Stomach (tissue), 9 donors: ENCODE results near the gene C17orf67. TPM values are rescaled to one million over a fixed set of nuclear protein-coding genes. Genes with fewer than 3 reads are reported as not detected.

ENCODE experiments used
- DNase-seq, 2 donors: peaks; one replicate each; pipeline versions ENCODE4 v3.0.0 to v3.0.0-alpha.2; 2013 to 2019
- H3K27ac ChIP-seq, 5 donors: fragments of 200-600 bp in 4 of 5; sonication (generic) in 4 of 5; one replicate each; pipeline ENCODE4 v1.5.1; 2013 to 2019; ENCODE audit warnings: mild to moderate bottlenecking in 1 of 5, moderate library complexity in 1 of 5
- H3K27me3 ChIP-seq, 3 donors: fragments of 200-600 bp; sonication (generic); one replicate each; pipeline ENCODE4 v1.5.1; 2017 to 2019; ENCODE audit warnings: mixed run types in 1 of 3
- H3K36me3 ChIP-seq, 4 donors: fragments of 200-600 bp; sonication (generic); 1 replicate in 3 of 4; 2 replicates in 1 of 4; pipeline ENCODE4 v1.5.1; 2016 to 2019
- H3K4me1 ChIP-seq, 4 donors: fragments of 200-600 bp; sonication (generic); one replicate each; pipeline ENCODE4 v1.5.1; 2016 to 2019
- H3K4me3 ChIP-seq, 4 donors: fragments of 200-600 bp; sonication (generic) in 3 of 4; one replicate each; pipeline ENCODE4 v1.5.1; 2016 to 2019; ENCODE audit warnings: mild to moderate bottlenecking in 1 of 4
- H3K9me3 ChIP-seq, 4 donors: fragments of 200-600 bp; sonication (generic); one replicate each; pipeline ENCODE4 v1.5.1; 2016 to 2019
- CTCF ChIP-seq, 7 experiments: fragments of 450-650 bp in 4 of 7; fragments of 200-600 bp in 3 of 7; sonication (generic) in 3 of 7; IDR thresholded peaks; one replicate each; pipeline ENCODE4 v1.5.1; 2016 to 2019; ENCODE audit warnings: antibody characterized with exemption in 7 of 7, control low read depth in 2 of 7, mild to moderate bottlenecking in 1 of 7
- EP300 ChIP-seq: sonication (generic); formaldehyde crosslinking; IDR thresholded peaks from one replicate; pipeline ENCODE4 v1.6.1; 2017; ENCODE audit warnings: antibody characterized with exemption
- POLR2A ChIP-seq, 4 donors: fragments of 450-650 bp; IDR thresholded peaks; one replicate each; pipeline ENCODE4 v1.6.1; 2016; ENCODE audit warnings: antibody characterized with exemption in 4 of 4, control low read depth in 2 of 4, mild to moderate bottlenecking in 1 of 4, moderate library complexity in 1 of 4
- POLR2AphosphoS5 ChIP-seq, 3 donors: sonication (generic); formaldehyde crosslinking; IDR thresholded peaks; one replicate each; pipeline ENCODE4 v1.6.1; 2016; ENCODE audit warnings: antibody characterized with exemption in 3 of 3
- WGBS, 5 donors: extraction: QIAGEN DNeasy Blood & Tissue Kit in 3 of 5; methylation state at CpG; one replicate each; pipeline versions ENCODE4 v1.1.5 to v1.1.7; 2013 to 2018; 5-methylcytosine and 5-hydroxymethylcytosine counted together
- intact Hi-C: fragments of 100-400 bp; cut with DNase I; formaldehyde crosslinking; loops from one replicate; pipeline ENCODE4 v1.15.1; 2023; ENCODE audit warnings: low total_unique reads
- polyA plus RNA-seq, 3 donors: library from polyadenylated mRNA; stranded (reverse); fragments of 200-250 nt; gene quantifications; one replicate each; pipeline ENCODE4 v1.2.3, GENCODE V29; 2013
- total RNA-seq, 5 donors: library from RNA; depleted of rRNA; stranded (reverse); fragments of >200 nt; gene quantifications; one replicate each; pipeline versions ENCODE4 v1.1.0 to v1.2.3, GENCODE V29; 2014 to 2016
- donor health status: healthy with polysubstance abuse.
- donor health status: Bipolar disorder and iron deficiency.
- donor health status: healthy.

The C17orf67 gene
- total and polyA plus RNA-seq, 8 donors, result 0.72 to 4.6 (median 1.5) TPM; not detected in 2

- H3K4me1 ChIP-seq, result no peaks in the 10 kb centered on the region
- TF ChIP-seq POLR2A (IDR thresholded peaks at IDR 0.05), result no peak
- TF ChIP-seq CTCF (IDR thresholded peaks at IDR 0.05), result no peak
- TF ChIP-seq EP300, result no peak
- TF ChIP-seq POLR2AphosphoS5 (IDR thresholded peaks at IDR 0.05), result no peak
- WGBS, 5 donors, result 85 to 96% (median 92%) methylated on average over 7 of the region's 7 CpGs
- H3K27ac ChIP-seq, result no peak overlapping the region
- DNase-seq, result no peak
- no peaks in the 10 kb centered on the region for H3K27me3 ChIP-seq
- intact Hi-C loops, result no loop called here
- no peaks in the 10 kb centered on the region for H3K36me3 ChIP-seq
- H3K4me3 ChIP-seq, result no peak overlapping the region
- H3K9me3 ChIP-seq, result no peaks in the 10 kb centered on the region
Measured at GRCh38 chr17:56879280-56879679, 45.6 kb upstream of the C17orf67 start.

- DNase-seq, result no peak
- intact Hi-C loops, result no loop called here
- H3K27me3 ChIP-seq, result no peaks in the 10 kb centered on the region
- no peak overlapping the region for H3K4me3 ChIP-seq
- no peaks in the 10 kb centered on the region for H3K4me1 ChIP-seq
- 81 to 86% (median 83%) methylated on average over 7 of the region's 7 CpGs for WGBS, 5 donors
- H3K36me3 ChIP-seq, result no peaks in the 10 kb centered on the region
- no peaks in the 10 kb centered on the region for H3K9me3 ChIP-seq
- H3K27ac ChIP-seq, result no peak overlapping the region
- TF ChIP-seq POLR2A (IDR thresholded peaks at IDR 0.05), result no peak
- no peak for TF ChIP-seq CTCF (IDR thresholded peaks at IDR 0.05)
- TF ChIP-seq POLR2AphosphoS5 (IDR thresholded peaks at IDR 0.05), result no peak
- no peak for TF ChIP-seq EP300
Measured at GRCh38 chr17:56876766-56877179, 43.1 kb upstream of the C17orf67 start.

- TF ChIP-seq CTCF (IDR thresholded peaks at IDR 0.05) (no peak), POLR2AphosphoS5 (IDR thresholded peaks at IDR 0.05) (no peak), POLR2A (IDR thresholded peaks at IDR 0.05) (no peak), EP300 (no peak)
- Histone ChIP-seq H3K9me3 (no peaks in the 10 kb centered on the region), H3K36me3 (no peaks in the 10 kb centered on the region), H3K4me3 (no peak overlapping the region), H3K27ac (no peak overlapping the region), H3K27me3 (no peaks in the 10 kb centered on the region), H3K4me1 (peaks cover 0 to 11% (median 4%) of the 10 kb centered on the region in 4 donors)
- 72 to 87% (median 85%) methylated on average over 4 of the region's 4 CpGs for WGBS, 5 donors
- intact Hi-C loops, result no loop called here
- no peak for DNase-seq
Measured at GRCh38 chr17:56870081-56870651, 36.4 kb upstream of the C17orf67 start.

GRCh38 chr17:56868716-56869115, 35.0 kb upstream of the C17orf67 start:
- no peak for DNase-seq
- Histone ChIP-seq H3K4me1 (peaks cover 0 to 11% (median 4%) of the 10 kb centered on the region in 4 donors), H3K4me3 (no peak overlapping the region), H3K27me3 (no peaks in the 10 kb centered on the region), H3K9me3 (no peaks in the 10 kb centered on the region), H3K36me3 (peaks cover 0 to 12% (median 4%) of the 10 kb centered on the region in 4 donors), H3K27ac (no peak overlapping the region)
- TF ChIP-seq EP300 (no peak), CTCF (IDR thresholded peaks at IDR 0.05) (no peak), POLR2AphosphoS5 (IDR thresholded peaks at IDR 0.05) (no peak)
- intact Hi-C loops, result no loop called here
- 63 to 80% (median 78%) methylated on average over 3 of the region's 3 CpGs for WGBS, 5 donors
